ENCODE results near the gene GOLGA5. TPM values are rescaled to one million over a fixed set of nuclear protein-coding genes. Genes with fewer than 3 reads are reported as not detected.
A peak's percentile ranks its signal among the peaks of the same experiment; 100 is the strongest.

GOLGA5 gene
- total RNA-seq, 1 experiment from 2014 or later: 25.4 TPM

DNA sequence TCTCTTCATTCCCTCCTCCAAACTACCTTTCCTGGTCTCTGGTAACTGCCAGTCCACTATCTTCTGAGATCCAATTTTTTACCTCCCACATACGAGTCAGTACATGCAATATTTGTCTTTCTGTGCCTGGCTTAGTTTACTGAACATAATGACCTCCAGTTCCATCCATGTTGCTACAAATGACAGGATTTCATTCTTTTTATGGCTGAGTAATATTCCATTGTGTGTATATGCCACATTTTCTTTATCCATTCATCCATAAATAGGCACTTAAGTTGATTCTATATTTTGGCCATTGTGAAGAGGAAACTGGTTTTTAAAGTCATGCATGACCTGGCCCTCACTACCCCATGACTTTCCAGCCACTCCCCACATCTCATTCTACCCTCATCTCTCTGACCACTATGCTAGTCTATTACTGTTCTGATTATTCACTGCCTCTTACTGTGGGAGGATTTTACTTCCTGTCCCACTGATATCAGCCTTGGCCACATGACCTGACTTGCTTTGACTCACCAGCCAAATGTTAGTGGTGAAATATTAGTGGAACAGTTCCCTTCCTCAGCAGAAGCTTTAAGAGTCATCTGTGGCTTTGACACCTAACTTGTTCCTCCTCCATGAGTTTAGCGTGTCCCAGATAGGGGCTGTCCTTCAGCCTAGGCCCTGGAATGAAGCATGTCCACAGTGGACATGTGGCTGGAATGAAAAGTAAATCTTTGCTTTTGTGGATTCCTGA, 52.2 kb downstream of the GOLGA5 start:
- H4K91ac ChIP-seq (ENCODE audit: insufficient read length, low read depth, low read length): no peak overlapping the region
- no peak overlapping the region for H3K27ac ChIP-seq (ENCODE audit: insufficient read length, low read depth, low read length)
- no peaks in the 10 kb centered on the region for H3K4me1 ChIP-seq (ENCODE audit: insufficient read depth, low read length)
- H2AK5ac ChIP-seq (ENCODE audit: insufficient read length, low read length): no peak overlapping the region
- no peaks in the 10 kb centered on the region for H4K20me1 ChIP-seq (ENCODE audit: control insufficient read depth, insufficient read depth, insufficient read length)
- H2BK120ac ChIP-seq (ENCODE audit: low read depth, low read length, poor library complexity, severe bottlenecking): no peak overlapping the region
- H3K4me1 Mint-ChIP-seq: no peaks in the 10 kb centered on the region
- H3K27ac Mint-ChIP-seq: peak overlapping the region in 1 of 3 experiments; percentile 27; a peak in 1 of 7 replicates
- peaks cover 0 to 3% of the 10 kb centered on the region in 2 experiments; a peak in 2 of 5 replicates for H3K9me3 Mint-ChIP-seq
- H2BK15ac ChIP-seq (ENCODE audit: low read depth, low read length): no peak overlapping the region
- H3K56ac ChIP-seq (ENCODE audit: insufficient read length, low read depth, low read length): no peak overlapping the region
- H3K27me3 ChIP-seq (ENCODE audit: insufficient read depth, low read length): no peaks in the 10 kb centered on the region
- no peak overlapping the region for H2BK20ac ChIP-seq (ENCODE audit: low read depth, low read length, poor library complexity, severe bottlenecking)
- H2BK12ac ChIP-seq (ENCODE audit: insufficient read length, low read depth, low read length): no peak overlapping the region
- no peak overlapping the region for H3K4ac ChIP-seq (ENCODE audit: low read depth, low read length)
- H3K79me2 ChIP-seq (ENCODE audit: insufficient read depth, low read length): no peaks in the 10 kb centered on the region
- H3K23me2 ChIP-seq (ENCODE audit: insufficient read length, low read depth, low read length, poor library complexity, severe bottlenecking): no peaks in the 10 kb centered on the region
- H4K5ac ChIP-seq (ENCODE audit: insufficient read length, low read depth, low read length): no peak overlapping the region
- H2BK5ac ChIP-seq (ENCODE audit: insufficient read length, low read length): no peak overlapping the region
- no peak overlapping the region for H4K8ac ChIP-seq (replicated peaks; ENCODE audit: insufficient read length, low read depth, low read length)
- no peak overlapping the region for H3K18ac ChIP-seq (ENCODE audit: insufficient read length, low read depth, low read length)
- H2AFZ ChIP-seq (ENCODE audit: low read length): no peak overlapping the region
- H3K27me3 Mint-ChIP-seq (ENCODE audit: low read depth): no peaks in the 10 kb centered on the region
- H3K36me3 Mint-ChIP-seq (ENCODE audit: insufficient read depth in 1 of 3, low read depth in 3 of 3): peaks cover 0 to 4% (median 1%) of the 10 kb centered on the region in 3 experiments; a peak in 3 of 7 replicates
- WGBS (ENCODE audit: extremely low coverage, insufficient read length, low lambda C conversion rate): no CpG with 5 or more reads among the region's 2 CpGs
- H3K79me1 ChIP-seq (ENCODE audit: insufficient read depth, low read depth, low read length, poor library complexity, severe bottlenecking): no peaks in the 10 kb centered on the region
- no peak overlapping the region for H3K4me2 ChIP-seq (ENCODE audit: insufficient read depth, insufficient read length, low read length)
- no peak for DNase-seq
- TF ChIP-seq CTCF (conservative IDR thresholded peaks at IDR 0.05): no peak
- no peak overlapping the region for H3K4me3 Mint-ChIP-seq
- H3K9me3 ChIP-seq (ENCODE audit: control insufficient read depth, low read depth, low read length): peaks cover 4% of the 10 kb centered on the region
- no peak overlapping the region for H3K14ac ChIP-seq (ENCODE audit: insufficient read depth, low read length)
- no peak overlapping the region for H3T11ph ChIP-seq (ENCODE audit: low read length)
- no peak overlapping the region for H3K23ac ChIP-seq (ENCODE audit: insufficient read length, low read depth, low read length)
- H3K9ac ChIP-seq (ENCODE audit: extremely low read depth, insufficient read length, low read length): no peak overlapping the region

All from H9 (cell line).